MCF 10A (cell line): ENCODE data around the gene PLXNC1. TPM values are rescaled to one million over a fixed set of nuclear protein-coding genes. Genes with fewer than 3 reads are reported as not detected.

Experiments used
- BruUV-seq: library from RNA; stranded (reverse); fragments of 400-500 nt; replicated peaks from 2 replicates; lab custom pipeline; 2021; lab: Mats Ljungman, UMichigan
- CTCF ChIA-PET: fragments of 300-600 bp; sonication (Branson Sonifier 250); formaldehyde crosslinking; extraction: SDS; loops from one replicate; lab custom pipeline; 2021; ENCODE audit warnings: antibody characterized with exemption, inconsistent platforms; lab: Yijun Ruan, JAX
- POLR2A ChIA-PET: fragments of 300-600, 350-650 bp; sonication (Branson Sonifier 250); formaldehyde crosslinking; extraction: SDS; loops from one replicate; lab custom pipeline; 2020; ENCODE audit warnings: antibody characterized with exemption, inconsistent platforms; lab: Yijun Ruan, JAX
- DNase-seq: peaks from one replicate; pipeline ENCODE4 v3.0.0-alpha.2; 2018; ENCODE audit not compliant: unreplicated experiment
- H3K27ac Mint-ChIP-seq: one replicate; pipeline ENCODE4 v1.8.0; 2022; ENCODE audit warnings: mild to moderate bottlenecking, low read depth, mixed read lengths; ENCODE audit not compliant: unreplicated experiment
- H3K27me3 Mint-ChIP-seq: one replicate; pipeline ENCODE4 v1.8.0; 2022; ENCODE audit warnings: mixed read lengths; ENCODE audit not compliant: insufficient read depth, unreplicated experiment
- H3K36me3 Mint-ChIP-seq: one replicate; pipeline ENCODE4 v1.8.0; 2022; ENCODE audit warnings: mild to moderate bottlenecking, moderate library complexity, mixed read lengths; ENCODE audit not compliant: insufficient read depth, unreplicated experiment
- H3K4me1 Mint-ChIP-seq: one replicate; pipeline ENCODE4 v1.8.0; 2022; ENCODE audit warnings: mixed read lengths; ENCODE audit not compliant: insufficient read depth, unreplicated experiment
- H3K4me3 Mint-ChIP-seq: one replicate; pipeline ENCODE4 v1.8.0; 2022; ENCODE audit warnings: mild to moderate bottlenecking, moderate library complexity, mixed read lengths; ENCODE audit not compliant: unreplicated experiment
- H3K9me3 Mint-ChIP-seq: one replicate; pipeline ENCODE4 v1.8.0; 2022; ENCODE audit warnings: mixed read lengths; ENCODE audit not compliant: unreplicated experiment
- CTCF ChIP-seq: fragments of 200-600 bp; IDR thresholded peaks from one replicate; pipeline ENCODE4 v1.8.0; 2022; ENCODE audit warnings: antibody characterized with exemption, mild to moderate bottlenecking; ENCODE audit not compliant: unreplicated experiment
- intact Hi-C: fragments of 100-400 bp; cut with micrococcal nuclease; formaldehyde crosslinking; loops from 2 replicates; pipeline ENCODE4 v1.14.1; 2022
- total RNA-seq: library from RNA; stranded (reverse); gene quantifications from 2 replicates; pipeline ENCODE4 v1.2.3, GENCODE V29; 2022

The PLXNC1 gene
- total RNA-seq, 1 experiment from 2014 or later, result 2.4 TPM

GRCh38 chr12:94258593-94258992, 110.2 kb downstream of the PLXNC1 start:
- intact Hi-C loops, result no loop called here
- Mint-ChIP-seq H3K4me3 (no peak overlapping the region), H3K4me1 (peaks cover 9% of the 10 kb centered on the region), H3K36me3 (no peaks in the 10 kb centered on the region), H3K27me3 (no peaks in the 10 kb centered on the region), H3K9me3 (no peaks in the 10 kb centered on the region), H3K27ac (no peak overlapping the region)
- no peak for DNase-seq
- no TSS peak for BruUV-seq
- POLR2A ChIA-PET, result no interaction called here
- CTCF ChIA-PET, result no interaction called here
- TF ChIP-seq CTCF, result no peak

- Mint-ChIP-seq H3K27ac (no peak overlapping the region), H3K4me1 (peaks cover 9% of the 10 kb centered on the region), H3K36me3 (no peaks in the 10 kb centered on the region), H3K27me3 (no peaks in the 10 kb centered on the region), H3K4me3 (no peak overlapping the region), H3K9me3 (no peaks in the 10 kb centered on the region)
- no TSS peak for BruUV-seq
- DNase-seq, result no peak
- POLR2A ChIA-PET, result no interaction called here
- intact Hi-C loops, result loop anchor here (10.0 kb wide), 1 partner anchor 125 kb away; no protein-coding TSS in a partner anchor
- CTCF ChIA-PET, result interaction anchor here (0.9 kb wide), 1 partner anchor 840 kb away, joined by 3 read pairs; no protein-coding TSS in a partner anchor
- no peak for TF ChIP-seq CTCF
Observed at GRCh38 chr12:94260017-94260416, 111.6 kb downstream of the PLXNC1 start.

GRCh38 chr12:94260717-94261116, 112.3 kb downstream of the PLXNC1 start:
- H3K27me3 Mint-ChIP-seq, result no peaks in the 10 kb centered on the region
- H3K9me3 Mint-ChIP-seq, result no peaks in the 10 kb centered on the region
- DNase-seq, result no peak
- BruUV-seq, result no TSS peak
- ChIA-PET POLR2A (no interaction called here), CTCF (interaction anchor here (0.9 kb wide), 1 partner anchor 841 kb away, joined by 3 read pairs; no protein-coding TSS in a partner anchor)
- H3K27ac Mint-ChIP-seq, result no peak overlapping the region
- H3K36me3 Mint-ChIP-seq, result no peaks in the 10 kb centered on the region
- H3K4me1 Mint-ChIP-seq, result peaks cover 9% of the 10 kb centered on the region
- intact Hi-C loops, result loop anchor here (10.0 kb wide), 1 partner anchor 126 kb away; no protein-coding TSS in a partner anchor
- H3K4me3 Mint-ChIP-seq, result no peak overlapping the region
- no peak for TF ChIP-seq CTCF

- POLR2A ChIA-PET, result interaction anchor here (1.4 to 2.1 kb wide), 2 partner anchors 27 to 88 kb away, joined by 3 to 12 read pairs; no protein-coding TSS in a partner anchor
- CTCF ChIA-PET, result interaction anchor here (0.9 kb wide), 1 partner anchor 841 kb away, joined by 3 read pairs; no protein-coding TSS in a partner anchor
- H3K4me1 Mint-ChIP-seq, result peaks cover 9% of the 10 kb centered on the region
- no TSS peak for BruUV-seq
- TF ChIP-seq CTCF, result no peak
- DNase-seq, result no peak
- H3K27me3 Mint-ChIP-seq, result no peaks in the 10 kb centered on the region
- no peak overlapping the region for H3K27ac Mint-ChIP-seq
- no peaks in the 10 kb centered on the region for H3K36me3 Mint-ChIP-seq
- no peak overlapping the region for H3K4me3 Mint-ChIP-seq
- intact Hi-C loops, result loop anchor here (10.0 kb wide), 1 partner anchor 126 kb away; no protein-coding TSS in a partner anchor
- no peaks in the 10 kb centered on the region for H3K9me3 Mint-ChIP-seq
Observed at GRCh38 chr12:94261119-94261518, 112.7 kb downstream of the PLXNC1 start.
